ENCODE results near the gene TEX38.
"Not testable (repeated sequence)": the region's sequence is repeated elsewhere in the genome, so short reads cannot be mapped to it uniquely, and the experiment has no call there.

Gene TEX38

GRCh38 chr1:46687921-46688509 is 16.4 kb downstream of the TEX38 start:
- no peak for DNase-seq (ENCODE audit: low read depth)

GRCh38 chr1:46689356-46689755 is 17.7 kb downstream of the TEX38 start:
- no peak for DNase-seq (ENCODE audit: low read depth)

- no peak for DNase-seq (ENCODE audit: low read depth)
Observed at GRCh38 chr1:46689897-46690296, 18.2 kb downstream of the TEX38 start.

- DNase-seq (ENCODE audit: low read depth): no peak
Observed at GRCh38 chr1:46690931-46691421, 19.3 kb downstream of the TEX38 start.

- no peak for DNase-seq (ENCODE audit: low read depth)
Observed at GRCh38 chr1:46691997-46692790, 20.5 kb downstream of the TEX38 start.

GRCh38 chr1:46692811-46693770 is 21.4 kb downstream of the TEX38 start:
- DNase-seq (ENCODE audit: low read depth): no peak

- not testable (repeated sequence) for DNase-seq (ENCODE audit: low read depth)
Observed at GRCh38 chr1:46694676-46695075, 23.0 kb downstream of the TEX38 start.

GRCh38 chr1:46697053-46697452 is 25.4 kb downstream of the TEX38 start:
- DNase-seq (ENCODE audit: low read depth): no peak

- DNase-seq (ENCODE audit: low read depth): no peak
Observed at GRCh38 chr1:46699666-46700065, 28.0 kb downstream of the TEX38 start.

GRCh38 chr1:46703927-46704641 is 32.4 kb downstream of the TEX38 start:
- DNase-seq (ENCODE audit: low read depth): no peak

GRCh38 chr1:46705408-46705807 is 33.8 kb downstream of the TEX38 start:
- DNase-seq (ENCODE audit: low read depth): no peak

GRCh38 chr1:46708121-46708520 is 36.5 kb downstream of the TEX38 start:
- DNase-seq (ENCODE audit: low read depth): no peak

- no peak for DNase-seq (ENCODE audit: low read depth)
Observed at GRCh38 chr1:46714976-46715375, 43.3 kb downstream of the TEX38 start.

- no peak for DNase-seq (ENCODE audit: low read depth)
Observed at GRCh38 chr1:46717654-46718053, 46.0 kb downstream of the TEX38 start.

GRCh38 chr1:46718340-46718726 is 46.7 kb downstream of the TEX38 start:
- no peak for DNase-seq (ENCODE audit: low read depth)

- DNase-seq (ENCODE audit: low read depth): peak; percentile 99
Observed at GRCh38 chr1:46718727-46719622, 47.3 kb downstream of the TEX38 start, which contains the start of gene EFCAB14. Gene EFCAB14, minus strand, starts transcription at chr1:46719114. Its CDS starts 1,027 bp downstream, at chr1:46718087.

GRCh38 chr1:46719689-46720088 is 48.0 kb downstream of the TEX38 start:
- no peak for DNase-seq (ENCODE audit: low read depth)

GRCh38 chr1:46720319-46720718 is 48.7 kb downstream of the TEX38 start:
- DNase-seq (ENCODE audit: low read depth): not testable (repeated sequence)

GRCh38 chr1:46721204-46721603 is 49.5 kb downstream of the TEX38 start:
- DNase-seq (ENCODE audit: low read depth): no peak

GRCh38 chr1:46721686-46722205 is 50.1 kb downstream of the TEX38 start:
- no peak for DNase-seq (ENCODE audit: low read depth)

Measured in stimulated activated CD8-positive, alpha-beta memory T cell treated with anti-CD3 and anti-CD28 coated beads, Interleukin-12 subunit alpha, Interleukin-12 subunit beta, amount 100 ng/mL, for 1 hour (primary cell).